GM19238 (cell line): Measurements from ENCODE around the gene KIAA1671.
"Not testable (repeated sequence)": the region's sequence is repeated elsewhere in the genome, so short reads cannot be mapped to it uniquely, and the experiment has no call there.

Experiments used
- DNase-seq: peaks from one replicate; pipeline ENCODE4 v3.0.0; 2011; ENCODE audit warnings: low spot score; ENCODE audit not compliant: insufficient read length

Gene KIAA1671

DNA sequence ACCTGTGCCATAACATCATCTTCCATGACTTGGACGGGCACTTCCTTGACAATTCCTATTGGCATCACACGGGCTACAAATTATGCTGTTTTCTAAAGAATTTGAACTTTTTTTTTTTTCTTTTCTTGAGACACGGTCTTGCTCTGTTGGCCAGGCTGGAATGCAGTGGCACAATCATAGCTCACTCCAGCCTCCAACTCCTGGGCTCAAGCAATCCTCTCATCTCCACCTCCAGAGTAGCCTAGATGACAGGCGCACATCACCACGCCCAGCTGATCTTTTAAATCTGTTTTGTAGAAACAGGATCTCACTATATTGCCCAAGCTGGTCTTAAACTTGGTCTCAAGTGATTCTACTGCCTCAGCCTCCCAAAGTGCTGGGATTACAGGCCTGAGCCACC lies 243.8 kb downstream of the KIAA1671 start:
- no peak for DNase-seq

- DNase-seq = no peak
Measured at GRCh38 chr22:25197340-25197739, 244.8 kb downstream of the KIAA1671 start.

DNA sequence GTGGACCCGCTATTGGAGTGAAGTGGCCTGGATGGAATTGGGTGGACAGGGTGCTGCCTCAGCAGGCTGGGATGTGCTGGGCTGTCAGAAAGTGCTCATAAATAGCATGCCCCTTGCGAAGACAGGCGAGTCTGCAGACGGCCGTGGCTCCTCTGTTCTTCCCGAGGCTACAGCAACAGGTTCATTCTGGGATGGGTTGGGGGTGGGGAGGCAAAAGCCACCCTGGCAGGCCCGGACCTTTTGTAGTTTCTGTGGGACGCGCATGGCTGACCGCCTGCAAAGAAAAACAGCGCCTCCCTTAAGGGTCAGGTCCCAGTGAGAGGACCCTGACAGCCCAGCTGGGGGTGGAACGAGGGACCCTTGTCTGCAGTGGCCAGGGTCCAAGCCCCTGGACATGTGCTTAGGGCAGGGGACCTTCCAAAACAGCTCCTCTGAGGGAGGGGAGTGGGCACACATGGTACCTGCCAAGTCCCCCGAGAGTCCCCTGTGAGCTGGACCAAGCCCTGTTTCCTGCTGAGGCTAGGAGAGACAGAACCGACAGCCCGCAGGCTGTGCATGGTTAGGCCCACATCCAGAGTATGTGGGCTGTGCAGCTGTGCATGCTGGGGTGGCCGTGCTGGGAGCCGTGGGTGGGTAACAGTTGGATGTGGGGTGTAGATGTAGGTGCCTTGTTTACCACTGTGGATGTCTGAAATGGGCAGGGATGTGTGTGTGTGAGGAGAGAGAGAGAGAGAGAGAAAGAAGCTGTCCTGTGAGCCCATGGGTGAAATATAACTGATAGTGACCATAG lies 247.4 kb downstream of the KIAA1671 start, which contains the start of gene CRYBB3:
Gene CRYBB3 (plus strand): TSS at position 128 of the 790 bp plus-strand sequence. CDS start 1,539 bp downstream, outside the sequence.
- no peak for DNase-seq

- no peak for DNase-seq
Measured at GRCh38 chr22:25200967-25201366, 248.5 kb downstream of the KIAA1671 start.

GRCh38 chr22:25201557-25202273 lies 249.2 kb downstream of the KIAA1671 start:
- no peak for DNase-seq

DNA sequence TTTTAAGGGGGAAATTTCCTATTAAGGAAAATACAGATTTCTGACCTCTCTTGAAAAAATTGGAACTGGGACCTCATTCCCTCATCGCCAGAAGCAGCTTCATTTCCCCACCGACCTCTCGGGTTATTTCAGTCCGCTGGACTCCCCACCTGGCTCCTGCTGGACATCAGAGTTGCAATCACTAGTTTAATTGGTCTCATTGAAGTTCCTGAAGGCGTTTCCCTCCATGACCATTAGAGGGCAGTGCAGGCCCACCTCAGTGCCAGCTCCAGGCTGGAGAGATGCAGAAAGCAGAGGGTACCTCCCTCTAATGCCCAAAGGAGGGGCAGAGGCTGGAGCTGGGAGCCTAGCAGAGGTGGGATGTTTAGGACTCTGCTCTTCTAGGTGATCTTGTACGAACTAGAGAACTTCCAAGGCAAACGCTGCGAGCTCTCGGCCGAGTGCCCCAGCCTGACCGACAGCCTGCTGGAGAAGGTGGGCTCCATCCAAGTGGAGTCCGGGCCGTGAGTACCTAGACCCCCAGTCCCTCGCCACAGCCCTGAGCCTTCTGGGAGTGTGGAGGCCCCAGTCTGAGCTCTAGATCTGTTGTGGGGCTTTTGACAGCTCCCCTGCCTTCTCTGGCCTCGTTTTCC lies 249.9 kb downstream of the KIAA1671 start:
- DNase-seq = peak; percentile 60

DNA sequence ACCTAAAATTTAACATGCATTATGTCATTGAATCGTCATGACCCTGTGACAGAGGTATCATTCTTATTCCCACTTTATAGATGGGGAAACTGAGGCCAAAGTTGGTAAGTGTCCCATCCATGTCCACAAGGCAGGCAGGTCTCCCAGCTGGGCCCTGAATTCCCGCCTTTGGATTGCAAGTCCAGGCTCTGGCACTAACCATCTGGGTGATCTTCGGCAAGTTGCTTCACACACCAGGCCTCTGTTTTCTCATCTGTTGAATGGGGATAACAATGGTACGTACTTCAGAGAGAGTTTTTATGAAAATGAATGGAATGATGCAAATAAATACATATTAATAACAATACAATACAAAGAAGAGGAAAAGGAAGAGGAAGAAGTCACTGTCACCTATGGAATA lies 250.6 kb downstream of the KIAA1671 start:
- no peak for DNase-seq

- DNase-seq = not testable (repeated sequence)
Measured at GRCh38 chr22:25204547-25204946, 252.0 kb downstream of the KIAA1671 start.

DNA sequence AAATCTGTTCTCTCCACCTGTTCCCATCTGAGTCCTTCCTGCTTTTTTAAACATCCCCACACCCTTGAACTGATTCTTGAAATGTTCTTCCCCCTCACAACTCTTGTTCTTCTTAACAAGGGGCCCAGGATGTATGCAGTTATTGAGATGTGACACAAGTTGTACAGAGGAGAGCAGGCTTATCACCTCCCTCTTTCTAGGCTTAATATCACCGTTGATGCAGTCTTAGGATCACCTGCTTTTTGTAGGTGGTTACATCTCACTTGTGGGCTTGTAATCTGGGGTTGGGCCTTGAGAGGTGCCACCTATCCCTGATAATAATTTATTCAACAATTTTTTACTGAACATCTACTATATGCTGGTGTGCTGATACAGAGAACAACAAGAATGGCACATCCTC lies 253.3 kb downstream of the KIAA1671 start:
- DNase-seq = no peak

DNA sequence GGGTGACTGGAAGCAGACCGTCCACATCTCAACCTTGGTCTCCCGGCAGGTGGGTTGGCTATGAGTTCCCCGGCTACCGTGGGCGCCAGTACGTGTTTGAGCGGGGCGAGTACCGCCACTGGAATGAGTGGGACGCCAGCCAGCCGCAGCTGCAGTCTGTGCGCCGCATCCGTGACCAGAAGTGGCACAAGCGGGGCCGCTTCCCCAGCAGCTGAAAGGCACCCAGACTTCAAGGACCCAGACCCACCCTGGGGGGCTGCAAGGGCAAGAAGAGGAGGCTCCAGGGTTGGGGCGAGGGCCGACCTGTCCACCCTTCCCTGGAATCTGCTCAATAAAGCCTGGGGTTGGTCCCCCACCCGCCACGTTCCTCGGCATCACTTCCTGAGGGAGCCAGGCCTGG lies 254.5 kb downstream of the KIAA1671 start:
- DNase-seq = no peak

- DNase-seq = no peak
Measured at GRCh38 chr22:25207553-25208157, 255.1 kb downstream of the KIAA1671 start.

- DNase-seq = no peak
Measured at GRCh38 chr22:25208328-25208727, 255.8 kb downstream of the KIAA1671 start.

DNA sequence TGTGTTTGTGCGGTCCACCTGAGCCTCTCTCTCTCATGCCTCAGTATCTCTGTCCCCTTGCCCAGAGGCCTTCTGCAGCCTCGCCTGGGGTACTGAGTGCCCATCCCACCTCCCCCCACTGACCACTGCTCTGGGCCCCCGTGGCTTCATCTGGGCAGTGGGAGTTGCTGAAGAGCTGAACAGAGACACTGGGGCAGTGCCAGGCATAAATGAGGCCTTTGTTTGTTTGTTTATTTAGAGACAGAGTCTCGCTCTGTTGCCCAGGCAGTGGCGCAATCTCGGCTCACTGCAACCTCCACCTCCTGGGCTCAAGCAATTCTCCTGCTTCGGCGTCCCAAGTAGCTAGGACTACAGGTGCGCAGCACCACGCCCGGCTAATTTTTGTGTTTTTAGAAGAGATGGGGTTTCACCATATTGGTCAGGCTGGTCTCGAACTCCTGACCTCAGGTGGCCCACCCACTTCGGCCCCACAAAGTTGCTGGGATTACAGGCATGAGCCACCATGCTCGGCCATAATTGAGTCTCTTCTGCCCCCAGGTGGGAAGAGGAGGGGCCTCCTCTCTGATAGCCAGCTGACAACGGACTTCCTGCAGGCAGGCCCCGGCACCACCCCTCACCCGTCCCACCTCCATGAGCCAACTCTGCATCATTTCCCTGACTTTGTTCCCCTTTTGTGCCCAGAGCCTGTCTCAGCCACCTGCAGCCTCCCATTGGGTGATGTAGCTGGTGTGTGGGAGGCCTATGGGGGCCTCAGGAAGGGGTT lies 256.4 kb downstream of the KIAA1671 start:
- no peak for DNase-seq

GRCh38 chr22:25210793-25211192 lies 258.3 kb downstream of the KIAA1671 start:
- no peak for DNase-seq

DNA sequence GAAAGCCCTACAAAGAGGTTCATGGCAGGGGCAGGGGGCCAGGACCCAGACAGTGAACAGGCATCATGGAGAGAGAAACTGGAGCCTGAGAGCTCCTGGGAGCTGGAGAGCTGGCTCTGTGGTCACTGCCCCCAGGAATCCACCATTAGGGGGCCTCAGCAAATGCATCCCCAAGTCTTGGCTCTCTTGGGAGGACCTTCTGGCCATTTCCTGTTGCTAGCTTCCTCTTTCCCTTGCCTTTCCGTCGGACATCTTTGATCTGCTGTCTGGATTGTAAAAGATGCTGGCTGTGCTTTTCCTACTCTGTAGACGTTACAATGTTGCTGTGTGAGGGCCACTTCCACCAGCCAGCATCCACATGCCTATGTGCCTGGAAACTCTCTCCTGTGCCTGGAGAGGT lies 259.8 kb downstream of the KIAA1671 start:
- DNase-seq = no peak

DNA sequence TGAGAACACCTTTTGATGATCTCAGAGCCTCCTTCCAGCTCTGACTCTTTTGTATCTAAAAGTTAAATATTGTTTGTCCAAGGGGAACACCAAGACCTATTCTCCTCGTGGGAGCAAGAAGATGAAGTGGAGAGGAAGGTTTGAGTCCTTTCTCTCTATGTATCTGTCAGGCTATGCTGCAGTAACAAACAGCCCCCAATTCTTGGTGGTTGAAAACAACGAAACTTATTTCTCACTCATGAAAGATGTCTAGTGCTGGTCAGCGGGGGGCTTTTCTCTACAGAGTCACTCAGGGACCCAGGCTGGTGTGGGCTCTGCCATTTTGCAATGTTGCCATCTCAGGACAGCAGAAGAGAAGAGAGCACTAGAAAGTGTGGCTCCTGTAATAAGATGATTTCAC lies 260.7 kb downstream of the KIAA1671 start:
- no peak for DNase-seq

DNA sequence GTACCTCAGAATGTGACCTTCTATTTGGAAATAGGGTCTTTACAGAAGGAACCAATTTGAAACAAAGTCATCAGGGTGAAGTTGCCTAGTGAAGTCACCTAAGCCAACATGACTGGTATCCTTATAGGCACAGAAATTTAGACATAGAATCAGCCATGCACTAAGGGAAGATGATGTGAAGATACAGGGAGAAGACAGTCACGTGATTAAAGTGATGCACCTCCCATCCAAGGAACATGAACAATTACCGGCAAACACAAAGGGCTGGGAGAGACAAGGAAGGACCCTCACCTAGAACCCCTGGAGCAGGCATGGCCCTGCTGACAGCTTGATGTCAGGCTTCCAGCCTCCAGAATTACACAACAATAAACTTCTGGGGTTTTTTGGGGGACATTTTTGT lies 263.7 kb downstream of the KIAA1671 start:
- DNase-seq = no peak

- no peak for DNase-seq
Measured at GRCh38 chr22:25219211-25219689, 266.7 kb downstream of the KIAA1671 start, which contains the start of gene CRYBB2. CRYBB2 (plus strand) TSS chr22:25219639; CDS start chr22:25221430, 1,791 bp downstream.

DNA sequence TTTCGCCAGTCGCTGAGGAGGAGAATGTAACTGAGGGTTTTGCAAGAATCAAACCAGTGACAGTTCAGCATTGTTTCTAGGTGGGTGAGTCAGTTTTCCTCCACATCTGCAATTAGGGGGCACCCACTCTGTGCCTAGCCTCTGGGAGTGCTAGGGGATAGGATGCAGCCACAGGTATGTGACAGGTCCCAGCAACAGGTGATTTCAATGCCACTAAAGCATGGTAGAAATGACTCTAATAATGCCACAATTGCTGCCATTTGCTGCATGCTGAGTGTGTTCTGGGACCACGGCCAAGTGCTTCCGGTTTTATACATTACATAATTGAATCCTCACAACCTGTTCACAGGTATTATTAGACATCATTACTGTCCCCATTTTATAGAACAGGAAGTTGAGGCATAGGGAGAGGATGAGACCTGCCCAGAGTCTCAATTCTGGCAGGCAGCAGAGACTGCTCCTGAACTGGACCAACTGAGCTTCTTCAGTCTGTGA lies 267.5 kb downstream of the KIAA1671 start:
- no peak for DNase-seq

- no peak for DNase-seq
Measured at GRCh38 chr22:25221790-25222189, 269.3 kb downstream of the KIAA1671 start.
